GM19395 (cell line): ENCODE measurements around the gene TEX261.
"Not testable (repeated sequence)": the region's sequence is repeated elsewhere in the genome, so short reads cannot be mapped to it uniquely, and the experiment has no call there.

ENCODE experiments used
- ATAC-seq: cut with Tn5 transposase; IDR thresholded peaks from one replicate; pipeline ENCODE4 v1.9.1; 2021; ENCODE audit warnings: mild to moderate bottlenecking, moderate library complexity; ENCODE audit not compliant: unreplicated experiment

The TEX261 gene

GRCh38 chr2:70994699-70995425, at the start of gene TEX261:
Gene TEX261 (minus strand): TSS chr2:70994873. CDS start chr2:70994757, 116 bp downstream.
- peak; percentile 95 for ATAC-seq

- no peak for ATAC-seq
These were observed 49.1 kb upstream of the TEX261 start for GRCh38 chr2:71043531-71044407.

- ATAC-seq: no peak
These were observed 47.6 kb upstream of the TEX261 start for GRCh38 chr2:71042287-71042686.

DNA sequence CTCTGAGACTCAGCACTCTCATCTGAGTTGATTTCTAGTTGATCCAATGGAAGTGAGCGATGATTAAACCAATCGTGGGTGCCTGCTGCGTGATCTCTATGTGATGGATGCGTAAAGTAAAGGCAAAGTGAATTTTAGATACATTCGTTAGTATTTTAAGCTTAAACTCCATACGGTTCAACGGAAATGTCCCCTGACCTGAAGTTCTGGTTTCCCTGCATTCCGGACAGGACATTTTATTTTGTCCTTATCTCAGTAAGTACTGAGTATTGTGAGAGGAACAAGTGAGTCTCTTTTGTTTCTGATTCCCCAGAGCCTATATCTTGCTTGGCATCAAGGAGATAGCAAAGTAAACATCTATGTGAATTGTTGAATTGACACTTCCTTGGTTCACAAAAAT, 41.6 kb upstream of the TEX261 start:
- not testable (repeated sequence) for ATAC-seq

GRCh38 chr2:71023553-71024243, 29.0 kb upstream of the TEX261 start:
- not testable (repeated sequence) for ATAC-seq

GRCh38 chr2:71021394-71021793, 26.7 kb upstream of the TEX261 start:
- ATAC-seq: not testable (repeated sequence)

DNA sequence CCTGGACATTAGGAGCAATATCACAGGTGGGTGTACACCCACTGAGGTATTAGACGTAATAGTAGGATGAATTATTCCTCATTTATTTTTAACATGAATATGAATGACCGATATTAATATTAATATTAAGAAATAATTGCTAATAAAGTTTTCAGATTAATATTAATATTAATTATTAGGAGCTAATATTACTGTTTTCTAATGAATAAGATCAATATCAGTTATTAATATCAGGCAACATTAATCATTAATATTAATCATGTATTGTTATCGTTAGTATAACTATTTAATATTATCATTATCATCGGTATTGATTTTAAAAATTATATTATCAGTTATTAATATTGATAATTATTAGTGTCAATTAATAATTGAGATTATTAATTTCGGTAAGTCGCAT, 25.3 kb upstream of the TEX261 start:
- not testable (repeated sequence) for ATAC-seq

DNA sequence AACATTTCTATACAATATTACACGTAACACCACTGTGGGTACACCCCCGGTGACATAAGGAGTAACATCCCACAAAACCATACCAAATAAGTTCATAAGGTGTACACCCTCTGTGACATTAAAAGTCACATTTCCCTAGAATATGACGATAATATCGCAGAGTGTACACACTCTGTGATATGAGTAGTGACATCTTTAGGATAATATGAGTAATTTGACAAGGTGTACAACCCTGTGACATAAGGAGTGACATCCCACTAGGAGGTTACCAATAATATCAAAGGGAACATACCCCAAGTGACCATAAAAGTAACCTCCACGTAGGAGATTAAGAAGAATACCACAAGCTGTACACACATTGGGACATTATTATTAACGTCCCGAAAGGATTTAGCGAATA, 24.0 kb upstream of the TEX261 start:
- no peak for ATAC-seq

DNA sequence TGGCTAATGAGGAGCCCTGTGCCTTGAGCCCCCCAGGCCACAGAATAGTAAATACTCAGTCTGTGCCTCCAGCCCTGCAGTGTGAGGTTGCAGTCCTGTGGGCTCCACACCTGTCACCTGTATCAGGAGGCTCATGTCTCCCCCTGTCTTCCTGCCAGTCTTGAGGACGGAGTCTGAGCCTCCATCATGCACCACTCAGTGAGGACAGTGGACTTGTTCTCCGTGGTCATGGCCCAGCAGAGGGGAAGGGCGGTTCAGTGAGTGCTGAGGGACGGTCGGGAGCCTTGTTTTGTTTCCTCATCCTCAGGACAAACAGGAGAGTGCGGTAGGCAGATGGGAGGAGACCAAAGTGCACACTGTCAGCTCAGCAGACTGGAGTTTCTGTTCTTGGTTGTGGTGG, 17.1 kb upstream of the TEX261 start:
- ATAC-seq: not testable (repeated sequence)

- no peak for ATAC-seq
These were observed 13.7 kb upstream of the TEX261 start for GRCh38 chr2:71008342-71008741.

GRCh38 chr2:71006955-71007799, 12.5 kb upstream of the TEX261 start:
- ATAC-seq: no peak

GRCh38 chr2:71006323-71006722, 11.7 kb upstream of the TEX261 start:
- no peak for ATAC-seq

DNA sequence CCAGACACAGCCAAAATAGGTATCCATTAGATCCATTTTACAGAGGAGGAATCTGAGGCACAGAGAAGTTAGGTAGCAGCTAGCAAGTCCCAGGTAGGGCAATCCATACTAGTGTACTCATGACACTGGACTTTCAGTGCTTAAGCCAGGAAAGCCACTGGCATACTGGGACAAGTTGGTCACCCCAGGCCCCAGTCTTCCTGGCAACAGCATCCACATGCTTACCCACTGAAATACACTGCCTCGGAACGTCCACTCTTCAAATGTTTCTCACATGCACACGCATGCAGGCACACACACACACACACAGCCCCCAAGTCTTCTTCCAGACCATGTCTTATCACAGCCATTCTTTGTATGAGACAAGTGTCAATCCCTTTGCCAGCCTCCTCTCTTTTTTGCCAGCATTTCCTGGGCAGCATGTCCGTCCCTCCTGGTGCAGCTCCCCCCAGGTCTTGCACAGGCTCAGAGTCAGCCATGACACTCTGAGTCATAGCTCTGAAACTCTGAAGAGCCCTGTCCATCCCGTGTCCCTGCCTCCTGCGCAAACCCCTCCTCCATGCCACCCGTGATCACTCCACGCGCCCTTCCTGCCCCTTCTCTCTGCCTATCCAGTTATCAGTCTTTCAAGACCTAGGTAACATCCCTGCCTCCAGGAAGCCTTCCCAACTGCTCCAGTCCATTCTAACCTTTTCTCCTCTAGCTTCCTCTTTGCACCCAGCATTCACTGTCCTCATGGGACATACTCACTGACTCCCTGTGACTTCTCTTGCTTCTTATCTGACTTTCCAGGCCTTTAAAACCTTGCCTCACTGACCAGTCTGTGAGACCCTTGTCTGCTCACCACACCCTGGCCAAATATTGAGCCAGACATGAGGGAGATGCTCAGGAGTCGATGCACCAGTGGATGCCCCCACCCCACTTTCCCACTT, 10.9 kb upstream of the TEX261 start:
- ATAC-seq: no peak

DNA sequence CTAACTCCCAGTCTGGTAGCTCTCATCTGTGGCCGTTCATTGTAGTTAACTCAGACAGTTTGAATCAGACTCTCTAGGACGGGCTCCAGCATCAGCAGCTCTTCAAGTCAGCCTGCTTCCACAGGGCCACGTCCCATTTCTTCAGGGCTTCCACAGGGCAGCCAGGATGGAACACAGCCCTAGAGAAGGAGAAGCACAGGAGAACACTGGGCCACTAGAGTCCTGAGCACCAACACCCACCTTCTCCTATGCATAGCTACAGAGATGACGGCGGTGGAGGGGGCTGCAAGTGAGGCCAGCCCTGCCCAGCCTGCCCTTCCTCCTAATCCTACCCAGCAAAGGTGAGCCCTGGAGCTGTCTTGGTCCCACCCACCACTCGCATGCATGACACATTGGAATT, 10.2 kb upstream of the TEX261 start:
- ATAC-seq: no peak

GRCh38 chr2:71003966-71004755, 9.5 kb upstream of the TEX261 start:
- ATAC-seq: no peak

DNA sequence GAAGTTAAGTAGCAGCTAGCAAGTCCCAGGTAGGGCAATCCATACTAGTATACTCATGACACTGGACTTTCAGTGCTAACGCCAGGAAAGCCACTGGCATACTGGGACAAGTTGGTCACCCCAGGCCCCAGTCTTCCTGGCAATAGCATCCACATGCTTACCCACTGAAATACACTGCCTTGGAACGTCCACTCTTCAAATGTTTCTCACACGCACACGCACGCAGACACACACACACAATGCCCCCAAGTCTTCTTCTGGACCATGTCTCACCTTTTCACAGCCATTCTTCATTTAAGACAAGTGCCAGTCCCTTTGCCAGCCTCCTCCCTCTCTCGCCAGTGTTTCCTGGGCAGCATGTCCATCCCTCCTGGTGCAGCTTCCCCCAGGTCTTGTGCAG, 8.7 kb upstream of the TEX261 start:
- ATAC-seq: no peak

- no peak for ATAC-seq
These were observed 7.4 kb upstream of the TEX261 start for GRCh38 chr2:71001981-71002570.

DNA sequence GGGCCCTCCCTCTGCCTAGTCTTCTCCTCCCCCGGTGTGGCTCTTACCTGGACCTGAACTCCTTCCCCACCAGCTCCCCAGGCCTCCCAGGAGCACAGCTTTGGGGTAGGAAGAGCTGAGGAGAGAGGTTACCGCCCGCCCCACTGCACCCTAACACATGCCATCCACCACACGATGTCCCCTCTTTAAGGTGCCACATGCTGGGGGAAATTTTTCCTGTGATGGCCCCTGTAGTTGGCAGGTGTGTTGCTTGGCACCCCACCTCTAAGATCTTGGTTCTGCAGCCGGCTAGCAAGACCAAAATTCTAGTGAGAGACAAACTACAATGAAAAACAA, 6.9 kb upstream of the TEX261 start:
- no peak for ATAC-seq
